Neuronal stem cell (in vitro differentiated cells): ENCODE results near the gene ATRN.

Experiments used
- DNase-seq: peaks from one replicate; pipeline ENCODE4 v3.0.0-alpha.2; 2013; ENCODE audit warnings: low spot score
- H2AFZ ChIP-seq: one replicate; pipeline ENCODE4 v1.6.1; 2013; ENCODE audit warnings: mild to moderate bottlenecking, low read length, inconsistent platforms
- H2AK5ac ChIP-seq: 2 replicates; pipeline ENCODE4 v1.6.1; 2013; ENCODE audit warnings: low read depth, mild to moderate bottlenecking, inconsistent platforms, low read length, moderate library complexity, mixed read lengths
- H2BK120ac ChIP-seq: 2 replicates; pipeline ENCODE4 v1.6.1; 2013; ENCODE audit warnings: low read depth, mild to moderate bottlenecking, inconsistent platforms, low read length, moderate library complexity, mixed read lengths
- H2BK12ac ChIP-seq: one replicate; pipeline ENCODE4 v1.6.1; 2013; ENCODE audit warnings: low read length, inconsistent platforms
- H2BK15ac ChIP-seq: 2 replicates; pipeline ENCODE4 v1.6.1; 2013; ENCODE audit warnings: mild to moderate bottlenecking, low read length, inconsistent platforms, mixed read lengths
- H2BK5ac ChIP-seq: one replicate; pipeline ENCODE4 v1.6.1; 2013; ENCODE audit warnings: inconsistent platforms, mild to moderate bottlenecking, low read length, moderate library complexity
- H3K14ac ChIP-seq: one replicate; pipeline ENCODE4 v1.6.1; 2013; ENCODE audit warnings: low read length, inconsistent platforms
- H3K18ac ChIP-seq: 2 replicates; pipeline ENCODE4 v1.6.1; 2013; ENCODE audit warnings: low read length, inconsistent platforms
- H3K23ac ChIP-seq: 2 replicates; pipeline ENCODE4 v1.6.1; 2013; ENCODE audit warnings: low read depth, mild to moderate bottlenecking, mixed read lengths, low read length, inconsistent platforms; ENCODE audit not compliant: poor library complexity
- H3K27ac ChIP-seq: replicated peaks from 3 replicates; pipeline ENCODE4 v1.5.1; 2013; ENCODE audit warnings: low read length, inconsistent platforms
- H3K27me3 ChIP-seq, 3 experiments: 2 replicates each; pipeline ENCODE4 v1.6.1; 2013; ENCODE audit warnings: low read length in 3 of 3, mild to moderate bottlenecking in 2 of 3, inconsistent platforms in 1 of 3, low read depth in 1 of 3, mixed read lengths in 1 of 3, moderate library complexity in 1 of 3; ENCODE audit not compliant: control insufficient read depth in 3 of 3, insufficient read depth in 3 of 3
- H3K36me3 ChIP-seq, 2 donors: replicated peaks in 1 of 2; 2 replicates each; pipeline ENCODE4 v1.6.1; 2013; ENCODE audit warnings: low read length in 2 of 2; ENCODE audit not compliant: control insufficient read depth in 2 of 2, insufficient read depth in 2 of 2
- H3K4ac ChIP-seq: 2 replicates; pipeline ENCODE4 v1.6.1; 2013; ENCODE audit warnings: inconsistent platforms, mild to moderate bottlenecking, low read length, moderate library complexity
- H3K4me1 ChIP-seq, 2 donors: 1 replicate in 1 of 2; 2 replicates in 1 of 2; pipeline ENCODE4 v1.6.1; 2013; ENCODE audit warnings: low read length in 2 of 2, low read depth in 1 of 2; ENCODE audit not compliant: control insufficient read depth in 2 of 2, insufficient read depth in 1 of 2
- H3K4me2 ChIP-seq: one replicate; pipeline ENCODE4 v1.6.1; 2013; ENCODE audit warnings: mild to moderate bottlenecking, low read length, inconsistent platforms; ENCODE audit not compliant: insufficient read depth, poor library complexity, severe bottlenecking
- H3K4me3 ChIP-seq, 2 donors: 2 replicates each; pipeline ENCODE4 v1.5.1; 2013; ENCODE audit warnings: low read length in 2 of 2, mild to moderate bottlenecking in 2 of 2, inconsistent platforms in 1 of 2, moderate library complexity in 1 of 2
- H3K79me1 ChIP-seq: one replicate; pipeline ENCODE4 v1.6.1; 2013; ENCODE audit warnings: low read depth, mild to moderate bottlenecking, inconsistent platforms, low read length, moderate library complexity
- H3K9ac ChIP-seq: one replicate; pipeline ENCODE4 v1.6.1; 2013; ENCODE audit warnings: mild to moderate bottlenecking, low read depth, low read length, inconsistent platforms; ENCODE audit not compliant: poor library complexity
- H3K9me3 ChIP-seq, 2 donors: replicated peaks in 1 of 2; 2 replicates each; pipeline versions ENCODE3 to v1.6.1; 2013; ENCODE audit warnings: low read length in 2 of 2, mild to moderate bottlenecking in 2 of 2, inconsistent platforms in 1 of 2, low read depth in 1 of 2, mixed read lengths in 1 of 2, moderate library complexity in 1 of 2; ENCODE audit not compliant: control insufficient read depth in 2 of 2, insufficient read depth in 1 of 2
- H4K8ac ChIP-seq: one replicate; pipeline ENCODE4 v1.6.1; 2013; ENCODE audit warnings: low read depth, mild to moderate bottlenecking, inconsistent platforms, low read length, moderate library complexity
- H4K91ac ChIP-seq: one replicate; pipeline ENCODE4 v1.6.1; 2013; ENCODE audit warnings: low read length, low read depth, mild to moderate bottlenecking, inconsistent platforms; ENCODE audit not compliant: poor library complexity
- WGBS, 2 donors: extraction: QIAGEN DNeasy Blood & Tissue Kit; methylation state at CpG; one replicate each; pipeline ENCODE4 v1.1.7; 2013; ENCODE audit warnings: missing lambda C conversion rate in 2 of 2, mixed read lengths in 1 of 2; ENCODE audit not compliant: insufficient read length in 2 of 2, insufficient replicate concordance in 1 of 2; ENCODE audit errors: extremely low coverage in 2 of 2; 5-methylcytosine and 5-hydroxymethylcytosine counted together

Gene ATRN

DNA sequence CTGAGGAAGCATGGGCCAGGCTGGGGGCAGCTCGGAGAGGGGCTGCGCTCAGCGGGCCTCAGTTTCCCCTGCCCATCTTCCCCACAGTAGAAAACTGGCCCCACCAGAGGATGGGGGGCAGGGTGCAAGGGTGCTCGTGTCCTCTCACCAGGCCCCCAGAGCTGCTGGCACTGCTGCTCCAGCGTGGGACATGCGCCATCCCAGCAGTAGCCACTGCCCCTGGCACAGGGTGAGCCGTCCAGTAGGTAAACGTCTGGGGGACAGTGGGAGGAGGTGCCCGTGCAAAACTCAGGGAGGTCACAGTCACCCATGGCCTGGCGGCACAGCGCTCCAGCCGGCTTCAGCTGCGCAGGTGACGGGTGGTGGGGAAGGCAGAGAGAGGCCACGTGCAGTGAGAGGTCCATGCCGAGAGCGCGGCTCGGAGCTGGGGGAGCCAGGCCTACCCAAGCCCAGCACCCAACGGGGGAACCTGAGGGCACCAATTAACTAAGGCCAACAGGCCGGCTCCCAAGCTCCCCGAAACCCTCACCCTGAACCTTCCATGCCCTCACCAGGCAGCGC lies 201.2 kb downstream of the ATRN start:
- H4K91ac ChIP-seq, result no peak overlapping the region
- no peaks in the 10 kb centered on the region for H3K36me3 ChIP-seq
- H2BK12ac ChIP-seq, result no peak overlapping the region
- peak overlapping the region; percentile 0 for H3K23ac ChIP-seq
- H3K79me1 ChIP-seq, result no peaks in the 10 kb centered on the region
- DNase-seq, result no peak
- H4K8ac ChIP-seq, result no peak overlapping the region
- peak overlapping the region; percentile 90 for H3K18ac ChIP-seq
- H3K4ac ChIP-seq, result no peak overlapping the region
- H2AK5ac ChIP-seq, result peak overlapping the region; percentile 8
- no peak overlapping the region for H2BK120ac ChIP-seq
- peak overlapping the region in 1 of 2 donors; percentile 69 for H3K4me3 ChIP-seq
- no CpG with 5 or more reads among the region's 23 CpGs for WGBS, 2 donors
- H2AFZ ChIP-seq, result peak overlapping the region; percentile 82
- peak overlapping the region; percentile 50 for H3K9ac ChIP-seq
- no peaks in the 10 kb centered on the region for H3K9me3 ChIP-seq
- no peak overlapping the region for H3K14ac ChIP-seq
- H2BK15ac ChIP-seq, result peak overlapping the region; percentile 81
- H2BK5ac ChIP-seq, result peak overlapping the region; percentile 33
- peaks cover 5 to 73% (median 41%) of the 10 kb centered on the region in 3 experiments for H3K27me3 ChIP-seq
- H3K27ac ChIP-seq, result no peak overlapping the region
- peaks cover 0 to 3% of the 10 kb centered on the region in 2 donors for H3K4me1 ChIP-seq
- H3K4me2 ChIP-seq, result peak overlapping the region; percentile 80

DNA sequence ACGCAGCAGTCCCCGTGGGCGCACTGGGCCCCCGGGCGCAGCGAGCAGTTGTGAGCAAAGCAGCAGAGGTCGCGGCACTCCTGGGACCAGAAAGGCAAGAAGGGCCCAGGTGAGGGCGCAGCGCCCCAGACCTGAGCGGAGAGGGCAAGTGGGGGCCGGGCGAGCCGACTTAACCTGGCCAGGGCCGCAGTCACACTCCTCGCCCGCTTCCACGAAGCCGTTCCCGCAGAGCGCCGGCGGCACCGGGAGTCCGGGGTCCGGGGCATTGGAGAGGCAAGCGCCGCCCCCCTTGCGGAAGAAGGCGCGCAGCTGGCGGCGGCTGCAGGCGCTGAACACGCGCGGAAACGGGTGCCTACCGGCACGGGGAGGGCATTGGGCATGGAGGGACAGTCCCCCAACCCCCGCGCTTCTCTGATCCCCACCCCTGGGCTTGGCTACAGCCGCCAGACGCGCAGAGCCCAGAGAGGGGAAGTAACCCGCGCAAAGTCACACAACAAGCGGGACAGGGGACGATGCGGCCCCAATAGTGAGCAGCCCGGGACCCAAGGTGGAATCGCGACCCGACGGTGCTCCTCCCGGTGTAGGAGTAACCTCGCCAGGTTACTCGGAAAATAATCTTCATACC lies 201.8 kb downstream of the ATRN start:
- H3K4me2 ChIP-seq, result peak overlapping the region; percentile 80
- H3K36me3 ChIP-seq, result no peaks in the 10 kb centered on the region
- H3K18ac ChIP-seq, result peak overlapping the region; percentile 90
- peak overlapping the region; percentile 17 for H4K8ac ChIP-seq
- DNase-seq, result no peak
- no peak overlapping the region for H2BK12ac ChIP-seq
- H2BK15ac ChIP-seq, result peak overlapping the region; percentile 81
- H2AK5ac ChIP-seq, result no peak overlapping the region
- WGBS, 2 donors, result no CpG with 5 or more reads among the region's 58 CpGs
- H3K9ac ChIP-seq, result peak overlapping the region; percentile 60
- no peak overlapping the region for H3K14ac ChIP-seq
- no peak overlapping the region for H3K27ac ChIP-seq
- H3K4me1 ChIP-seq, result peaks cover 0 to 3% of the 10 kb centered on the region in 2 donors
- H3K9me3 ChIP-seq, result no peaks in the 10 kb centered on the region
- H2AFZ ChIP-seq, result peak overlapping the region; percentile 82
- H2BK120ac ChIP-seq, result no peak overlapping the region
- H3K4ac ChIP-seq, result no peak overlapping the region
- H2BK5ac ChIP-seq, result peak overlapping the region; percentile 33
- peaks cover 5 to 79% (median 41%) of the 10 kb centered on the region in 3 experiments for H3K27me3 ChIP-seq
- H3K23ac ChIP-seq, result no peak overlapping the region
- peak overlapping the region in 1 of 2 donors; percentile 69 for H3K4me3 ChIP-seq
- H3K79me1 ChIP-seq, result no peaks in the 10 kb centered on the region
- H4K91ac ChIP-seq, result no peak overlapping the region

DNA sequence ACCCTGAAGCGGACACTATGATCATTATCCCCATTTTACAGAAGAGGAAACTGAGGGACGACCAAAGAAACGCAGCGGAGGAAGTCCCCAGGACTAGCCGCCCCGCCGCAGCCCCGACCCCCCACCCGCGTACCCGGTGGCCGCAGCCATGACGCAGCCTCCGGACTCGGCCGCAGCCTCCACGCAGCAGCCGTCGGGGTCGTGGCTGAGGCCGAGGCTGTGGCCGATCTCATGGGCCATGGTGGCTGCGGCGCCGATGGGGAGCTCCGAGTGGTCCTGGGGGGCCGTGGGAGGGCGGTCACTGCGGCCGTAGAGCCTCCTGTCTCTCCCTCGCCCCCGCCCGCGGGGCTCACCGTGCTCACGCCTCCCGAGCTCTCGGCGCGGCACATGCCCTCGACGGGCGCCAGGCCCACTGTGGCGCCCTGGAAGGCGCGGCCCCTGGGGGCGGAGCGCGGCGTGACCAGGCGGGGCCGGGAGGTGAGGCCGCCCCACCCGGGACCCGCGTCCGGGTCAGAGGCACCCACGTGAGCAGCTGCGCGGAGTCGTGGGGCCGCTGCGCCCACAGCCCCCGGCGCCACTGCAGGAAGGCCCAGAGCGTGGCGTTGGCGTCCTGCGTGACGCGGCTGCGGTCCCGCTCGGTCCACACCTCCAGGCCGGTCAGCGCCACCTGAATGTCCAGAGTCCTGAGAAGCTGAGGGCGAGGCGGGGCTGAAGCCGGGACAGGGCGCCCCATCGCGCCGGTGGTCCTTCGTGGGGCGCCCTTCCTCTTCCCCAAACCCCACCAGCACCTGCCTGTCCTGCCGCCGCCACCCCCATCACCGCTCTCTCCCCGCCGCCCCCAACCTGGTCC lies 202.6 kb downstream of the ATRN start:
- no CpG with 5 or more reads among the region's 90 CpGs for WGBS, 2 donors
- Histone ChIP-seq H4K91ac (no peak overlapping the region), H3K23ac (no peak overlapping the region), H2BK12ac (peak overlapping the region; percentile 35), H3K18ac (peak overlapping the region; percentile 16), H3K79me1 (no peaks in the 10 kb centered on the region), H3K4me3 (no peak overlapping the region), H3K4ac (no peak overlapping the region), H2BK15ac (no peak overlapping the region), H3K4me2 (peak overlapping the region; percentile 80), H2BK120ac (no peak overlapping the region), H3K36me3 (no peaks in the 10 kb centered on the region), H3K27me3 (peaks cover 5 to 83% (median 41%) of the 10 kb centered on the region in 3 experiments), H3K4me1 (peaks cover 0 to 6% of the 10 kb centered on the region in 2 donors), H3K27ac (no peak overlapping the region), H2BK5ac (no peak overlapping the region), H3K9ac (peak overlapping the region; percentile 68), H2AK5ac (no peak overlapping the region), H2AFZ (no peak overlapping the region), H3K14ac (peak overlapping the region; percentile 67), H3K9me3 (no peaks in the 10 kb centered on the region), H4K8ac (peak overlapping the region; percentile 58)
- no peak for DNase-seq

DNA sequence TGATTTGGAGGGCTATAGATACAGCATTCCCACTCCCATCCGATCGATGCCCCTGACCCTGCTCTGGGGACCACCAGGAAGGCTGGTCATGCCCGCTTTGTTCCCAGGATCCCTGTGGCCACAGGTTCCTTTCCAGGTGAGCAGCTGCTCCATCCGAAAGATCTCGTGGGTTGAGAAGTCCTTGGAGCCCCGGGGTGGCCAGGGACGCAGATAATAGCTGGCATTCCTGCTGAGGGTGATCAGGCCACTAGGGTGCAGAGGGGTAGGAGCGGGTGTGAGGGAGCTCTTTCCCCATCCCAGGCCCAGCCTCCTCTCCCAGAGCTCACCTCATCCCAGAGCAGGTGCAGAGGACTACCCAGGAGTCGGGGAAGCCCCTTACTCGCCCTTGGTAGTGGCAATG lies 203.6 kb downstream of the ATRN start:
- Histone ChIP-seq H2BK5ac (no peak overlapping the region), H4K91ac (no peak overlapping the region), H2BK120ac (no peak overlapping the region), H2AFZ (no peak overlapping the region), H3K4me1 (peaks cover 0 to 6% of the 10 kb centered on the region in 2 donors), H3K27ac (no peak overlapping the region), H3K9ac (no peak overlapping the region), H3K9me3 (no peaks in the 10 kb centered on the region), H3K4me2 (no peak overlapping the region), H2AK5ac (peak overlapping the region; percentile 88), H2BK12ac (no peak overlapping the region), H3K18ac (no peak overlapping the region), H3K27me3 (peaks cover 5 to 87% (median 41%) of the 10 kb centered on the region in 3 experiments), H3K23ac (no peak overlapping the region), H4K8ac (no peak overlapping the region), H3K4ac (no peak overlapping the region), H3K36me3 (no peaks in the 10 kb centered on the region), H3K14ac (no peak overlapping the region), H3K4me3 (no peak overlapping the region), H3K79me1 (no peaks in the 10 kb centered on the region), H2BK15ac (no peak overlapping the region)
- no peak for DNase-seq
- WGBS, 2 donors, result no CpG with 5 or more reads among the region's 10 CpGs
